ENCODE results near the gene ARID5B.

The ARID5B gene

GRCh38 chr10:61900829-61901792 is at the start of gene ARID5B:
Gene ARID5B (plus strand): TSS chr10:61901699. CDS start chr10:61901710, 11 bp downstream.
- peak; percentile 57 for DNase-seq

- no peak for DNase-seq
Measured at GRCh38 chr10:61852261-61852660, 49.2 kb upstream of the ARID5B start.

- DNase-seq = no peak
Measured at GRCh38 chr10:61855771-61856170, 45.7 kb upstream of the ARID5B start.

- no peak for DNase-seq
Measured at GRCh38 chr10:61857746-61858145, 43.8 kb upstream of the ARID5B start.

- no peak for DNase-seq
Measured at GRCh38 chr10:61859786-61860185, 41.7 kb upstream of the ARID5B start.

- DNase-seq = no peak
Measured at GRCh38 chr10:61860964-61861758, 40.3 kb upstream of the ARID5B start.

GRCh38 chr10:61863981-61864380 is 37.5 kb upstream of the ARID5B start:
- no peak for DNase-seq

- DNase-seq = no peak
Measured at GRCh38 chr10:61866700-61867368, 34.7 kb upstream of the ARID5B start.

GRCh38 chr10:61867374-61867773 is 34.1 kb upstream of the ARID5B start:
- peak; percentile 15 for DNase-seq

- peak; percentile 65 for DNase-seq
Measured at GRCh38 chr10:61867817-61868216, 33.7 kb upstream of the ARID5B start.

GRCh38 chr10:61869041-61869675 is 32.3 kb upstream of the ARID5B start:
- no peak for DNase-seq

- no peak for DNase-seq
Measured at GRCh38 chr10:61869774-61870525, 31.5 kb upstream of the ARID5B start.

GRCh38 chr10:61870526-61870895 is 31.0 kb upstream of the ARID5B start:
- DNase-seq = no peak

GRCh38 chr10:61871487-61871886 is 30.0 kb upstream of the ARID5B start:
- DNase-seq = no peak

- no peak for DNase-seq
Measured at GRCh38 chr10:61877887-61878739, 23.4 kb upstream of the ARID5B start.

GRCh38 chr10:61878740-61879068 is 22.8 kb upstream of the ARID5B start:
- no peak for DNase-seq

- DNase-seq = peak; percentile 72
Measured at GRCh38 chr10:61882621-61883370, 18.7 kb upstream of the ARID5B start.

GRCh38 chr10:61883371-61884025 is 18.0 kb upstream of the ARID5B start:
- no peak for DNase-seq

- no peak for DNase-seq
Measured at GRCh38 chr10:61887772-61888171, 13.7 kb upstream of the ARID5B start.

- DNase-seq = no peak
Measured at GRCh38 chr10:61888744-61889143, 12.8 kb upstream of the ARID5B start.
